ENCODE measurements around the gene CFAP251.

DNA sequence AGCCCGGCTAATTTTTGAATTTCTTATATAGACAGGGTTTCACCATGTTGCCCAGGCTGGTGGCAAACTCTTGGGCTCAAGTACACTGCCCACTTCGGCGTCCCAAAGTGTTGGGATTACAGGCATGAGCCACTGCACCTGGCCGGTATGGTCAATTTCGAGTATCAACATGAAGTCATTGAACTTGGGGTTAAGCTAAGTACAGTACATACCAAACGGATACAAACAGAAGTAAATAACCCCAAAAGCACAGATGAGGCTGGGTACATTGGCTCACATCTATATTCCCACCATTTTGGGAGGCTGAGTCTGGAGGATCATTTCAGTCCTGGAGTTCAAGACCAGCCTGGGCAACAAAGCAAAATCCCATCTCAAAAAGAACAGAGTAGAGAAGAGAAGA lies 42.8 kb upstream of the CFAP251 start:
- TF ChIP-seq, protein P1, sequence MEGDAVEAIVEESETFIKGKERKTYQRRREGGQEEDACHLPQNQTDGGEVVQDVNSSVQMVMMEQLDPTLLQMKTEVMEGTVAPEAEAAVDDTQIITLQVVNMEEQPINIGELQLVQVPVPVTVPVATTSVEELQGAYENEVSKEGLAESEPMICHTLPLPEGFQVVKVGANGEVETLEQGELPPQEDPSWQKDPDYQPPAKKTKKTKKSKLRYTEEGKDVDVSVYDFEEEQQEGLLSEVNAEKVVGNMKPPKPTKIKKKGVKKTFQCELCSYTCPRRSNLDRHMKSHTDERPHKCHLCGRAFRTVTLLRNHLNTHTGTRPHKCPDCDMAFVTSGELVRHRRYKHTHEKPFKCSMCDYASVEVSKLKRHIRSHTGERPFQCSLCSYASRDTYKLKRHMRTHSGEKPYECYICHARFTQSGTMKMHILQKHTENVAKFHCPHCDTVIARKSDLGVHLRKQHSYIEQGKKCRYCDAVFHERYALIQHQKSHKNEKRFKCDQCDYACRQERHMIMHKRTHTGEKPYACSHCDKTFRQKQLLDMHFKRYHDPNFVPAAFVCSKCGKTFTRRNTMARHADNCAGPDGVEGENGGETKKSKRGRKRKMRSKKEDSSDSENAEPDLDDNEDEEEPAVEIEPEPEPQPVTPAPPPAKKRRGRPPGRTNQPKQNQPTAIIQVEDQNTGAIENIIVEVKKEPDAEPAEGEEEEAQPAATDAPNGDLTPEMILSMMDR (IDR thresholded peaks at IDR 0.05 in 2 of 3, conservative IDR thresholded peaks at IDR 0.05 in 1 of 3; ENCODE audit: control insufficient read depth in 2 of 3, extremely low read depth in 1 of 3, insufficient read depth in 1 of 3, low read depth in 3 of 3, low read length in 3 of 3), result no peak
- TF ChIP-seq CEBPB (IDR thresholded peaks at IDR 0.05; ENCODE audit: borderline replicate concordance in 1 of 2, low read depth in 2 of 2, low read length in 2 of 2) (no peak), YY1 (IDR thresholded peaks at IDR 0.05; ENCODE audit: low read depth, low read length) (no peak), HDAC2 (IDR thresholded peaks at IDR 0.05) (no peak), KDM1A (IDR thresholded peaks at IDR 0.05; ENCODE audit: borderline replicate concordance) (no peak)

Data from GM12878 (cell line).